PC-3 (cell line): ENCODE data around the gene ZNF669. TPM values are rescaled to one million over a fixed set of nuclear protein-coding genes. Genes with fewer than 3 reads are reported as not detected.
"Not testable (repeated sequence)": the region's sequence is repeated elsewhere in the genome, so short reads cannot be mapped to it uniquely, and the experiment has no call there.

ENCODE experiments used
- ATAC-seq: fragments of 200-7000 bp; cut with Tn5 transposase; 2 replicates; pipeline ENCODE4 v1.9.1; 2020; ENCODE audit warnings: mild to moderate bottlenecking, moderate library complexity
- BruUV-seq: library from RNA; stranded (reverse); fragments of 400-500 nt; replicated peaks from 2 replicates; lab custom pipeline; 2021; lab: Mats Ljungman, UMichigan
- CTCF ChIA-PET: fragments of 300-600 bp; sonication (Branson Sonifier 250); formaldehyde crosslinking; loops from one replicate; lab custom pipeline; 2022; ENCODE audit warnings: antibody characterized with exemption; lab: Charles Lee
- POLR2A ChIA-PET: fragments of 300-600 bp; sonication (Branson Sonifier 250); formaldehyde crosslinking; loops from one replicate; lab custom pipeline; 2022; ENCODE audit warnings: antibody characterized with exemption; ENCODE audit not compliant: unreplicated experiment; lab: Charles Lee
- DNase-seq: peaks from one replicate; pipeline ENCODE4 v3.0.0-alpha.2; 2015
- H2AFZ ChIP-seq: fragments of 300-600 bp; sonication (generic); 2 replicates; pipeline ENCODE4 v1.6.0; 2016; ENCODE audit warnings: antibody characterized with exemption, low read length
- H3F3A ChIP-seq: fragments of 300-600 bp; sonication (generic); one replicate; pipeline ENCODE4 v1.6.0; 2017; ENCODE audit warnings: antibody characterized with exemption, low read length, control low read depth, mild to moderate bottlenecking; ENCODE audit not compliant: unreplicated experiment
- H3K27ac ChIP-seq: fragments of 300-600 bp; sonication (generic); 2 replicates; pipeline ENCODE4 v1.5.1; 2016; ENCODE audit warnings: mild to moderate bottlenecking, low read length
- H3K27me3 ChIP-seq: fragments of 300-600 bp; sonication (generic); 2 replicates; pipeline ENCODE4 v1.6.1; 2016; ENCODE audit warnings: low read length, mixed read lengths
- H3K36me3 ChIP-seq: fragments of 300-600 bp; sonication (generic); 2 replicates; pipeline ENCODE4 v1.6.1; 2016; ENCODE audit warnings: low read depth, mixed run types, low read length, mixed read lengths
- H3K4me1 ChIP-seq: fragments of 300-600 bp; sonication (generic); 2 replicates; pipeline ENCODE4 v1.5.1; 2016; ENCODE audit warnings: low read length; ENCODE audit not compliant: insufficient read depth
- H3K4me2 ChIP-seq: fragments of 300-600 bp; sonication (generic); 2 replicates; pipeline ENCODE4 v1.6.0; 2016; ENCODE audit warnings: low read length
- H3K4me3 ChIP-seq: fragments of 300-600 bp; sonication (generic); 2 replicates; pipeline ENCODE4 v1.5.1; 2016; ENCODE audit warnings: mild to moderate bottlenecking, low read length, mixed read lengths
- H3K79me2 ChIP-seq: fragments of 300-600 bp; sonication (generic); 2 replicates; pipeline ENCODE4 v1.6.1; 2017; ENCODE audit warnings: low read length, mixed read lengths
- H3K9ac ChIP-seq: fragments of 300-600 bp; sonication (generic); 2 replicates; pipeline ENCODE4 v1.6.0; 2016; ENCODE audit warnings: mild to moderate bottlenecking, low read length
- H3K9me2 ChIP-seq: fragments of 300-600 bp; sonication (generic); replicated peaks from 2 replicates; pipeline ENCODE4 v1.6.1; 2016; ENCODE audit warnings: mixed run types, low read length, mixed read lengths
- H3K9me3 ChIP-seq: fragments of 300-600 bp; sonication (generic); 2 replicates; pipeline ENCODE4 v1.6.1; 2016; ENCODE audit warnings: low read length, mixed read lengths
- H4K20me1 ChIP-seq: fragments of 300-600 bp; sonication (generic); 2 replicates; pipeline ENCODE4 v1.6.1; 2016; ENCODE audit warnings: low read length, mixed read lengths
- EZH2 ChIP-seq: fragments of 300-600 bp; sonication (generic); IDR thresholded peaks from one replicate; pipeline ENCODE4 v1.6.1; 2017; ENCODE audit warnings: antibody characterized with exemption, mild to moderate bottlenecking, low read length; ENCODE audit not compliant: unreplicated experiment
- EZH2phosphoT487 ChIP-seq: fragments of 300-600 bp; sonication (generic); IDR thresholded peaks from 2 replicates; pipeline ENCODE4 v1.6.1; 2018; ENCODE audit warnings: mild to moderate bottlenecking, antibody characterized with exemption, low read length, borderline replicate concordance
- intact Hi-C: fragments of 100-400 bp; cut with micrococcal nuclease; formaldehyde crosslinking; loops from 2 replicates; pipeline ENCODE4 v1.9.0; 2023
- total RNA-seq: library from RNA; depleted of rRNA; stranded (reverse); fragments of >200 nt; gene quantifications from 2 replicates; pipeline ENCODE4 v1.2.3, GENCODE V29; 2014
- TF ChIP-seq, protein P1 (sequence below): fragments of 300-600 bp; sonication (generic); conservative IDR thresholded peaks from 2 replicates; pipeline ENCODE4 v1.5.1; 2017; ENCODE audit warnings: antibody characterized with exemption, low read depth, mild to moderate bottlenecking, low read length

ZNF669 gene
- total RNA-seq, 1 experiment from 2014 or later = 14.1 TPM

DNA sequence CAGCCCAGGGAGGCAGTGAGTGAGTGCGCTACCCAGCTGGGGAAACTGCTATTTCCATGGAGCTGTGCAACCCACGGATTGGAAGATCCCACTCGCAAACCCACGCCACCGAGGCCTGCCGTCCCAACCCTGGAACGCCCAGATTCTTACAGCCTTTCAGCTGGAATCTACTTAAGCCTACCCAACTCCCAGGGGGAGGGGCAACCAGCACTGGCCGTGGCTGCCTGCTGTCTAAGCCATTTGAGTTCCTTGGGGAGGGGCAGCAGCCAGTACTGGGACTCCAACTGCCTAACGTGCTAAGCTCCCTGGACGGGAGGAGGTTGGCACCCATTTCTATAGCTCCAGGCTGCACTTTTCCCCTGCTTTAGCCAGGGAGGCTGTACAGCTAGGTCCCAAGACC is 27.1 kb upstream of the ZNF669 start:
- intact Hi-C loops = no loop called here
- Histone ChIP-seq H4K20me1 (0 out of 2 replicates have a peak, but pooled peaks cover 2% of the 10 kb centered on the region), H3K36me3 (peaks cover 31% of the 10 kb centered on the region), H3K79me2 (peaks cover 18% of the 10 kb centered on the region), H3K27me3 (no peaks in the 10 kb centered on the region), H3K9me2 (no peaks in the 10 kb centered on the region), H3K9me3 (no peaks in the 10 kb centered on the region; the same call in 1 of the 2 replicates), H3F3A (no peaks in the 10 kb centered on the region), H3K4me3 (no peak overlapping the region), H3K4me1 (no peaks in the 10 kb centered on the region; the same call in 1 of the 2 replicates), H3K4me2 (no peak overlapping the region), H3K9ac (no peak overlapping the region), H2AFZ (no peak overlapping the region), H3K27ac (no peak overlapping the region)
- TF ChIP-seq EZH2 (no peak), EZH2phosphoT487 (no peak)
- TF ChIP-seq, protein P1, sequence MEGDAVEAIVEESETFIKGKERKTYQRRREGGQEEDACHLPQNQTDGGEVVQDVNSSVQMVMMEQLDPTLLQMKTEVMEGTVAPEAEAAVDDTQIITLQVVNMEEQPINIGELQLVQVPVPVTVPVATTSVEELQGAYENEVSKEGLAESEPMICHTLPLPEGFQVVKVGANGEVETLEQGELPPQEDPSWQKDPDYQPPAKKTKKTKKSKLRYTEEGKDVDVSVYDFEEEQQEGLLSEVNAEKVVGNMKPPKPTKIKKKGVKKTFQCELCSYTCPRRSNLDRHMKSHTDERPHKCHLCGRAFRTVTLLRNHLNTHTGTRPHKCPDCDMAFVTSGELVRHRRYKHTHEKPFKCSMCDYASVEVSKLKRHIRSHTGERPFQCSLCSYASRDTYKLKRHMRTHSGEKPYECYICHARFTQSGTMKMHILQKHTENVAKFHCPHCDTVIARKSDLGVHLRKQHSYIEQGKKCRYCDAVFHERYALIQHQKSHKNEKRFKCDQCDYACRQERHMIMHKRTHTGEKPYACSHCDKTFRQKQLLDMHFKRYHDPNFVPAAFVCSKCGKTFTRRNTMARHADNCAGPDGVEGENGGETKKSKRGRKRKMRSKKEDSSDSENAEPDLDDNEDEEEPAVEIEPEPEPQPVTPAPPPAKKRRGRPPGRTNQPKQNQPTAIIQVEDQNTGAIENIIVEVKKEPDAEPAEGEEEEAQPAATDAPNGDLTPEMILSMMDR = no peak
- no TSS peak for BruUV-seq
- CTCF ChIA-PET = no interaction called here
- POLR2A ChIA-PET = no interaction called here
- ATAC-seq (no peak), DNase-seq (no peak)

DNA sequence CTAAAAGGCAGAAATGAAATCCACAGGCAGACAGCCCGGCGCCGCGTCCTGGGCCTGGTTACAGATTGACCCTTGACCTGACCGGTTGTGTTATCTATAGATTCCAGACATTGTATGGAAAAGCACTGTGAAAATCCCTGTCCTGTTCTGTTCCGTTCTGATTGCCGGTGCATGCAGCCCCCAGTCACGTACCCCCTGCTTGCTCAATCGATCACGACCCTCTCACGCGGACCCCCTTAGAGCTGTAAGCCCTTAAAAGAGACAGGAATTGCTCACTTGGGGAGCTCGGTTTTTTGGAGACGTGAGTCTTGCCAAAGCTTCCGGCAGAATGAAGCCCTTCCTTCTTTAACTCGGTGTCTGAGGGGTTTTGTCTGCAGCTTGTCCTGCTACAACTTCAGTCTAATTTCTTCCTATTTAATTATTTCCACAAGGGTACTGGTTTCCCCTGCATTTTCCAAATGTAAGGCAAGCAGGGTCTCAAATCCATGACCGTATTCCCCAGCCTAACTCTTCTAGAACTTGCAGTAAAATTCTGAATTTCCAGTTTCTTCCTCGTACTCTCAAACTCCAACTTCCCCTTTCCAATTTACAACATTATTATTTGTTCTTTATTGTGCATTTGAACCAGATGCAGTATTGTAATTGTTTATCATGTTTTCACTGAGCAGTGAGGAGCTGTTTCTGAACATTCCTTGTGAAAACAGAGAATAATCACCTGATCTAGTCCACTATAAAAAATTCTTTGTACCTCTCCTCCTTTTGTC is 23.5 kb upstream of the ZNF669 start:
- peaks cover 18% of the 10 kb centered on the region for H3K79me2 ChIP-seq
- ATAC-seq, H3F3A ChIP-seq, BruUV-seq, H3K9me3 ChIP-seq, H3K9me2 ChIP-seq, H3K27ac ChIP-seq, DNase-seq, POLR2A ChIA-PET, H3K4me1 ChIP-seq, H3K9ac ChIP-seq, H3K27me3 ChIP-seq, H2AFZ ChIP-seq, H4K20me1 ChIP-seq, CTCF ChIA-PET: not testable (repeated sequence)
- peak overlapping the region; percentile 75 for H3K4me2 ChIP-seq
- intact Hi-C loops = loop anchor here (2.0 kb wide), 1 partner anchor 41 kb away; no protein-coding TSS in a partner anchor
- peak overlapping the region; percentile 55 for H3K4me3 ChIP-seq
- peaks cover 27% of the 10 kb centered on the region for H3K36me3 ChIP-seq

DNA sequence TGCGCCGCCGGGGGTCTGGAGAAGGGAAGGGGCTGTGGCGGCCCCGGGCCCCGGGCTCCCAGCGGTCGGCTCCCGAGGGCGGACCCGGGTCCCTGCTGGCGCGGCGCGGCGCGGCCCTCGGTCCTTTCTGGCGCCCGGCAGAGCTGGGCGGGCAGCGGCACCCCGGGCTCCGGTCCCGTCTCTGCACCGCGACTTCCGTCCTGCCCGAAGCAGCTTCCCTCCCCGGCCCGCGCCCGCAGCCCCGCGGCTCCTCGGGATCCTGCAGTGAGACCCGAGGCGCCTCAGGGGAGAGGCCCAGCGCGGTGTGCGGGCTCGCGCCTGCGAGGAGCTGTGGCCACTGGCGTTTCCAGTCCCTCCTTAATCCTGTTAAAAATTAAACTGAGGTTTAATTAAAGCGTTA is 22.4 kb upstream of the ZNF669 start:
- H2AFZ ChIP-seq, DNase-seq, intact Hi-C loops, H4K20me1 ChIP-seq, CTCF ChIA-PET, BruUV-seq, H3K27ac ChIP-seq, H3K4me3 ChIP-seq, H3K27me3 ChIP-seq, H3F3A ChIP-seq, POLR2A ChIA-PET, H3K9ac ChIP-seq, H3K4me1 ChIP-seq, H3K4me2 ChIP-seq, H3K9me3 ChIP-seq, H3K9me2 ChIP-seq: not testable (repeated sequence)
- H3K79me2 ChIP-seq = peaks cover 13% of the 10 kb centered on the region
- peaks cover 17% of the 10 kb centered on the region for H3K36me3 ChIP-seq
- peak; percentile 77 for ATAC-seq

DNA sequence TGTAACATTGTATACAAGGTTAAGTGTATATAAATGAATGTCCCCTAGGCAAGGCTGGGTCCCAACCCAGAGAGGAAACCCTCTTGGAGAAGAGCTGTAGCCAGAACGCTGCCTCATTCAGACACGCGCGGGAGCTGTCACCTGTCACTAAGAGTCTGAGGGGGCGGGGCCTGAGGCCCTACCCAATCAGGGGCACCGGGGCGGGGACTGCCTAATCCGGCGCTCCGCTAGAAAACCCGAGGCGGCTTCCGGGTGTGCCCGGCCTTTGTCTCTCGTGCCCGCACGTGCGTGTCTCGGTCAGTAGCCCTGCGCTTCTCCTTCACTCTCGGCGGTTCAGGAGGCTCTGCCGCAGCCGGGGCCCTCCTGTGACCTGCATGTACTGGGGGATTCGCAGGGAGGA is 22.0 kb upstream of the ZNF669 start:
- CTCF ChIA-PET, H3K9me3 ChIP-seq, H2AFZ ChIP-seq, H3K4me3 ChIP-seq, DNase-seq, intact Hi-C loops, H3K27me3 ChIP-seq, H3K4me2 ChIP-seq, H3K9me2 ChIP-seq, H3K27ac ChIP-seq, H3K9ac ChIP-seq, H3K4me1 ChIP-seq, H4K20me1 ChIP-seq, POLR2A ChIA-PET, H3F3A ChIP-seq, BruUV-seq: not testable (repeated sequence)
- peak; percentile 97 for ATAC-seq
- Histone ChIP-seq H3K79me2 (peaks cover 13% of the 10 kb centered on the region), H3K36me3 (peaks cover 13% of the 10 kb centered on the region)
